LNCaP clone FGC (cell line): ENCODE measurements around the gene INF2.

Experiments used
- DNase-seq: peaks from one replicate; pipeline ENCODE4 v3.0.0-alpha.2; 2011; ENCODE audit warnings: low read depth
- H3K4me3 ChIP-seq: 2 replicates; pipeline ENCODE4 v1.5.1; 2011; ENCODE audit warnings: mild to moderate bottlenecking, low read depth, low read length, control low read depth
- CTCF ChIP-seq: IDR thresholded peaks from 2 replicates; pipeline ENCODE4 v1.5.1; 2012; ENCODE audit warnings: mild to moderate bottlenecking; ENCODE audit not compliant: control insufficient read depth, insufficient read depth; ENCODE audit errors: extremely low read depth

The INF2 gene

GRCh38 chr14:104673481-104673880 lies 15.9 kb upstream of the INF2 start:
- H3K4me3 ChIP-seq: no peak overlapping the region
- DNase-seq: no peak
- TF ChIP-seq CTCF: no peak

- TF ChIP-seq CTCF: no peak
- no peak overlapping the region for H3K4me3 ChIP-seq
- no peak for DNase-seq
Observed at GRCh38 chr14:104675447-104675846, 14.0 kb upstream of the INF2 start.

- H3K4me3 ChIP-seq: no peak overlapping the region
- TF ChIP-seq CTCF: no peak
- no peak for DNase-seq
Observed at GRCh38 chr14:104676130-104676693, 13.2 kb upstream of the INF2 start.

- DNase-seq: no peak
- no peak for TF ChIP-seq CTCF
- no peak overlapping the region for H3K4me3 ChIP-seq
Observed at GRCh38 chr14:104676694-104677511, 12.5 kb upstream of the INF2 start.

- no peak for TF ChIP-seq CTCF
Observed at GRCh38 chr14:104677512-104678332, 11.7 kb upstream of the INF2 start.

GRCh38 chr14:104678346-104678745 lies 11.1 kb upstream of the INF2 start:
- no peak for DNase-seq
- no peak for TF ChIP-seq CTCF
- no peak overlapping the region for H3K4me3 ChIP-seq

More at GRCh38 chr14:104677512-104678332, 11.7 kb upstream of the INF2 start:
- H3K4me3 ChIP-seq: no peak overlapping the region
- no peak for DNase-seq
